HCT116 (cell line): Measurements from ENCODE around the gene SMARCA5. TPM values are rescaled to one million over a fixed set of nuclear protein-coding genes. Genes with fewer than 3 reads are reported as not detected.

Source experiments
- ATAC-seq: fragments of 200-7000 bp; cut with Tn5 transposase; 2 replicates; pipeline ENCODE4 v1.9.1; 2020; ENCODE audit warnings: mild to moderate bottlenecking, moderate library complexity
- BruUV-seq: library from RNA; stranded (reverse); fragments of 400-500 nt; replicated peaks from 2 replicates; lab custom pipeline; 2021; lab: Mats Ljungman, UMichigan
- CTCF ChIA-PET: fragments of 300-600 bp; sonication (Branson Sonifier 250); formaldehyde crosslinking; loops from one replicate; lab custom pipeline; 2021; ENCODE audit warnings: antibody characterized with exemption; lab: Charles Lee
- POLR2A ChIA-PET: fragments of 300-600, 350-600 bp; sonication (Branson Sonifier 250); formaldehyde crosslinking; loops from one replicate; lab custom pipeline; 2021; ENCODE audit warnings: antibody characterized with exemption; lab: Charles Lee
- RAD21 ChIA-PET, 2 experiments: fragments of 300-600 bp; sonication (Branson Sonifier 250); formaldehyde crosslinking; loops; one replicate each; lab custom pipeline; 2023; ENCODE audit warnings: low total read pairs in 2 of 2; ENCODE audit not compliant: uncharacterized antibody in 2 of 2, unreplicated experiment in 2 of 2, low non-redundant PET in 1 of 2; lab: Charles Lee
- DNase-seq: peaks from one replicate; pipeline ENCODE4 v3.0.0-alpha.2; 2010; ENCODE audit warnings: low read depth, low spot score
- H2AFZ ChIP-seq: fragments of 200-600 bp; shearing (Covaris generic), sonication (generic); 2 replicates; pipeline ENCODE4 v1.6.1; 2017; ENCODE audit warnings: low read depth, mixed run types, mixed read lengths, antibody characterized with exemption, low read length; ENCODE audit not compliant: poor library complexity, severe bottlenecking
- H3K27ac ChIP-seq: 2 replicates; pipeline ENCODE4 v1.5.1; 2012; ENCODE audit warnings: low read depth, low read length
- H3K27me3 ChIP-seq: fragments of 200-600 bp; sonication (generic); 2 replicates; pipeline ENCODE4 v1.6.1; 2016; ENCODE audit warnings: mixed run types, low read length, mixed read lengths; ENCODE audit not compliant: insufficient read depth
- H3K36me3 ChIP-seq, 2 experiments: fragments of 200-500 bp in 1 of 2; fragments of 200-600 bp in 1 of 2; sonication (Bioruptor generic) in 1 of 2; sonication (generic) in 1 of 2; 2 replicates each; pipeline versions ENCODE4 v1.5.1 to v1.6.1; 2014 to 2016; ENCODE audit warnings: low read length in 2 of 2, inconsistent platforms in 1 of 2, mixed read lengths in 1 of 2, mixed run types in 1 of 2; ENCODE audit not compliant: insufficient read depth in 2 of 2, control insufficient read depth in 1 of 2
- H3K4me1 ChIP-seq, 2 experiments: fragments of 200-600 bp in 1 of 2; sonication (generic) in 1 of 2; 2 replicates each; pipeline versions ENCODE4 v1.5.1 to v1.6.1; 2012 to 2017; ENCODE audit warnings: low read length in 2 of 2, inconsistent platforms in 1 of 2, mild to moderate bottlenecking in 1 of 2, mixed read lengths in 1 of 2, mixed run types in 1 of 2, moderate library complexity in 1 of 2; ENCODE audit not compliant: insufficient read depth in 2 of 2, control insufficient read depth in 1 of 2
- H3K4me2 ChIP-seq: fragments of 200-600 bp; sonication (generic); 2 replicates; pipeline ENCODE4 v1.6.1; 2017; ENCODE audit warnings: mixed run types, low read length, mixed read lengths
- H3K4me3 ChIP-seq, 2 experiments: fragments of 200-600 bp in 1 of 2; sonication (generic) in 1 of 2; replicated peaks in 1 of 2; 2 replicates each; pipeline ENCODE4 v1.5.1; 2011 to 2016; ENCODE audit warnings: low read length in 2 of 2, control low read depth in 1 of 2, low read depth in 1 of 2, mild to moderate bottlenecking in 1 of 2, mixed read lengths in 1 of 2, mixed run types in 1 of 2
- H3K79me2 ChIP-seq: fragments of 200-600 bp; sonication (generic); 2 replicates; pipeline ENCODE4 v1.6.1; 2017; ENCODE audit warnings: mild to moderate bottlenecking, mixed run types, low read length, moderate library complexity, mixed read lengths; ENCODE audit not compliant: insufficient read depth
- H3K9ac ChIP-seq: fragments of 200-600 bp; sonication (generic); 2 replicates; pipeline ENCODE4 v1.6.1; 2016; ENCODE audit warnings: low read length, mixed read lengths
- H3K9me2 ChIP-seq: fragments of 200-600 bp; sonication (generic), shearing (Covaris generic); 2 replicates; pipeline ENCODE4 v1.6.1; 2017; ENCODE audit warnings: mixed run types, mild to moderate bottlenecking, moderate library complexity; ENCODE audit not compliant: insufficient read depth
- H3K9me3 ChIP-seq, 2 experiments: fragments of 200-500 bp in 1 of 2; fragments of 200-600 bp in 1 of 2; sonication (Bioruptor generic) in 1 of 2; sonication (generic) in 1 of 2; 2 replicates each; pipeline ENCODE4 v1.6.1; 2014 to 2017; ENCODE audit warnings: low read length in 2 of 2, mixed read lengths in 2 of 2, inconsistent platforms in 1 of 2, low read depth in 1 of 2, mild to moderate bottlenecking in 1 of 2, mixed run types in 1 of 2, moderate library complexity in 1 of 2; ENCODE audit not compliant: control insufficient read depth in 1 of 2, insufficient read depth in 1 of 2
- H4K20me1 ChIP-seq: fragments of 200-600 bp; sonication (generic), shearing (Covaris generic); 2 replicates; pipeline ENCODE4 v1.6.1; 2017; ENCODE audit warnings: mixed run types, mild to moderate bottlenecking, moderate library complexity; ENCODE audit not compliant: insufficient read depth
- CBX3 ChIP-seq: IDR thresholded peaks from 2 replicates; pipeline ENCODE4 v1.6.1; 2012; ENCODE audit warnings: low read depth
- ELF1 ChIP-seq: IDR thresholded peaks from 2 replicates; pipeline ENCODE4 v1.6.1; 2012; ENCODE audit warnings: low read depth, borderline replicate concordance
- EZH2 ChIP-seq: fragments of 200-600 bp; sonication (generic); IDR thresholded peaks from 2 replicates; pipeline ENCODE4 v1.6.1; 2017; ENCODE audit warnings: antibody characterized with exemption, mixed run types
- EZH2phosphoT487 ChIP-seq: fragments of 200-600 bp; IDR thresholded peaks from 2 replicates; pipeline ENCODE4 v1.6.1; 2018; ENCODE audit warnings: antibody characterized with exemption, borderline replicate concordance
- FOSL1 ChIP-seq: IDR thresholded peaks from 2 replicates; pipeline ENCODE4 v1.6.1; 2012; ENCODE audit warnings: low read depth
- JUND ChIP-seq: IDR thresholded peaks from 2 replicates; pipeline ENCODE4 v1.6.1; 2012
- POLR2A ChIP-seq: IDR thresholded peaks from 2 replicates; pipeline ENCODE4 v1.7.0; 2011; ENCODE audit warnings: borderline replicate concordance; ENCODE audit not compliant: insufficient read depth, insufficient read length; ENCODE audit errors: extremely low read depth
- POLR2AphosphoS5 ChIP-seq: IDR thresholded peaks from 2 replicates; pipeline ENCODE4 v1.6.1; 2011; ENCODE audit warnings: mild to moderate bottlenecking, low read depth, low read length, moderate library complexity
- SIN3A ChIP-seq: IDR thresholded peaks from 2 replicates; pipeline ENCODE4 v1.6.1; 2012; ENCODE audit warnings: low read depth
- SP1 ChIP-seq: IDR thresholded peaks from 2 replicates; pipeline ENCODE4 v1.6.1; 2012; ENCODE audit warnings: low read depth
- TCF7L2 ChIP-seq: IDR thresholded peaks from 2 replicates; pipeline ENCODE4 v1.7.0; 2011; ENCODE audit warnings: borderline replicate concordance, inconsistent platforms; ENCODE audit not compliant: insufficient read depth, insufficient read length; ENCODE audit errors: extremely low read depth
- YY1 ChIP-seq: IDR thresholded peaks from 2 replicates; pipeline ENCODE4 v1.6.1; 2011; ENCODE audit warnings: low read length, low read depth, moderate library complexity, mild to moderate bottlenecking; ENCODE audit not compliant: insufficient replicate concordance; ENCODE audit errors: extremely low read depth
- ZFX ChIP-seq: fragments of 450-650 bp; IDR thresholded peaks from 2 replicates; pipeline ENCODE4 v1.6.1; 2017
- ZNF274 ChIP-seq: fragments of 200-500 bp; sonication (Bioruptor generic); IDR thresholded peaks from 2 replicates; pipeline ENCODE4 v1.6.1; 2014; ENCODE audit warnings: mild to moderate bottlenecking, low read depth, low read length, inconsistent platforms
- intact Hi-C: fragments of 100-400 bp; cut with micrococcal nuclease; formaldehyde crosslinking; loops from 2 replicates; pipeline ENCODE4 v1.10.0; 2022
- total RNA-seq: library from RNA; stranded (reverse); gene quantifications from one replicate; pipeline ENCODE4 v1.2.1, GENCODE V29; 2021; ENCODE audit not compliant: unreplicated experiment
- TF ChIP-seq, protein P1 (sequence below): IDR thresholded peaks from 2 replicates; pipeline ENCODE4 v1.6.1; 2011; ENCODE audit warnings: mild to moderate bottlenecking, low read length, moderate library complexity; ENCODE audit not compliant: insufficient replicate concordance; ENCODE audit errors: extremely low read depth
- TF ChIP-seq, protein P2 (sequence below): IDR thresholded peaks from 2 replicates; pipeline ENCODE4 v1.6.1; 2012
- TF ChIP-seq, protein P3 (sequence below): IDR thresholded peaks from 2 replicates; pipeline ENCODE4 v1.6.1; 2012
- TF ChIP-seq, protein P4 (sequence below), 3 experiments: fragments of 200-600 bp in 1 of 3; sonication (generic) in 1 of 3; IDR thresholded peaks in 2 of 3; conservative IDR thresholded peaks in 1 of 3; 2 replicates each; pipeline ENCODE4 v1.5.1; 2012 to 2017; ENCODE audit warnings: low read depth in 2 of 3, low read length in 2 of 3, antibody characterized with exemption in 1 of 3, borderline replicate concordance in 1 of 3, control low read depth in 1 of 3, mild to moderate bottlenecking in 1 of 3, mixed read lengths in 1 of 3, mixed run types in 1 of 3, moderate library complexity in 1 of 3; ENCODE audit not compliant: insufficient read depth in 1 of 3

The SMARCA5 gene
- total RNA-seq, 1 experiment from 2014 or later: 61.2 TPM

DNA sequence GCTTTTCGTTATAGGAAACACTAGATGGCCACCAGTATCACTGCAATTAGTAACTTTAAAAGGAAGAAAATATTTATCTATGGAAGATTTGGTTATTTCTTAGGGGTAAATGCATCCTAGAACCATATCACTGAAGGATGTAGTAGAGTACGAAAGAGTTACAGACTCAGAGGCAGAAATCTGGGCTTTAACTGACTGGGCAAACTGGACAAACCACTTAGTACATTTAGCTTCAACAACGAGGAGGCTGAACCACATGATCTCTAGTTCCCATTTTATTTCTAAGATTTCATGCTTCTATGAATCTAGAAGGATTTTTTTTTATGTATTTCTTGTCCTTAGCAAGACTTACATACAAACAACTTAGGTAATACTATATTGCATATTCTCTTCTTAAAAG is 93.0 kb downstream of the SMARCA5 start:
- H3K9me3 ChIP-seq: no peaks in the 10 kb centered on the region
- no peak overlapping the region for H3K4me2 ChIP-seq
- no peak overlapping the region for H3K27ac ChIP-seq
- ChIA-PET CTCF (no interaction called here), RAD21 (no interaction called here), POLR2A (no interaction called here)
- intact Hi-C loops: no loop called here
- no TSS peak for BruUV-seq
- no peak for TF ChIP-seq FOSL1
- TF ChIP-seq SP1: no peak
- TF ChIP-seq, protein P1, sequence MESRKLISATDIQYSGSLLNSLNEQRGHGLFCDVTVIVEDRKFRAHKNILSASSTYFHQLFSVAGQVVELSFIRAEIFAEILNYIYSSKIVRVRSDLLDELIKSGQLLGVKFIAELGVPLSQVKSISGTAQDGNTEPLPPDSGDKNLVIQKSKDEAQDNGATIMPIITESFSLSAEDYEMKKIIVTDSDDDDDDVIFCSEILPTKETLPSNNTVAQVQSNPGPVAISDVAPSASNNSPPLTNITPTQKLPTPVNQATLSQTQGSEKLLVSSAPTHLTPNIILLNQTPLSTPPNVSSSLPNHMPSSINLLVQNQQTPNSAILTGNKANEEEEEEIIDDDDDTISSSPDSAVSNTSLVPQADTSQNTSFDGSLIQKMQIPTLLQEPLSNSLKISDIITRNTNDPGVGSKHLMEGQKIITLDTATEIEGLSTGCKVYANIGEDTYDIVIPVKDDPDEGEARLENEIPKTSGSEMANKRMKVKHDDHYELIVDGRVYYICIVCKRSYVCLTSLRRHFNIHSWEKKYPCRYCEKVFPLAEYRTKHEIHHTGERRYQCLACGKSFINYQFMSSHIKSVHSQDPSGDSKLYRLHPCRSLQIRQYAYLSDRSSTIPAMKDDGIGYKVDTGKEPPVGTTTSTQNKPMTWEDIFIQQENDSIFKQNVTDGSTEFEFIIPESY: no peak
- TF ChIP-seq, protein P2, sequence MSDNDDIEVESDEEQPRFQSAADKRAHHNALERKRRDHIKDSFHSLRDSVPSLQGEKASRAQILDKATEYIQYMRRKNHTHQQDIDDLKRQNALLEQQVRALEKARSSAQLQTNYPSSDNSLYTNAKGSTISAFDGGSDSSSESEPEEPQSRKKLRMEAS: no peak
- TF ChIP-seq EZH2: no peak
- TF ChIP-seq POLR2A: no peak
- no peak for TF ChIP-seq POLR2AphosphoS5
- TF ChIP-seq CBX3: no peak
- TF ChIP-seq JUND: no peak
- TF ChIP-seq EZH2phosphoT487: no peak
- no peak for TF ChIP-seq YY1
- TF ChIP-seq ELF1: no peak
- TF ChIP-seq, protein P3, sequence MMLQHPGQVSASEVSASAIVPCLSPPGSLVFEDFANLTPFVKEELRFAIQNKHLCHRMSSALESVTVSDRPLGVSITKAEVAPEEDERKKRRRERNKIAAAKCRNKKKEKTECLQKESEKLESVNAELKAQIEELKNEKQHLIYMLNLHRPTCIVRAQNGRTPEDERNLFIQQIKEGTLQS: no peak
- TF ChIP-seq, protein P4, sequence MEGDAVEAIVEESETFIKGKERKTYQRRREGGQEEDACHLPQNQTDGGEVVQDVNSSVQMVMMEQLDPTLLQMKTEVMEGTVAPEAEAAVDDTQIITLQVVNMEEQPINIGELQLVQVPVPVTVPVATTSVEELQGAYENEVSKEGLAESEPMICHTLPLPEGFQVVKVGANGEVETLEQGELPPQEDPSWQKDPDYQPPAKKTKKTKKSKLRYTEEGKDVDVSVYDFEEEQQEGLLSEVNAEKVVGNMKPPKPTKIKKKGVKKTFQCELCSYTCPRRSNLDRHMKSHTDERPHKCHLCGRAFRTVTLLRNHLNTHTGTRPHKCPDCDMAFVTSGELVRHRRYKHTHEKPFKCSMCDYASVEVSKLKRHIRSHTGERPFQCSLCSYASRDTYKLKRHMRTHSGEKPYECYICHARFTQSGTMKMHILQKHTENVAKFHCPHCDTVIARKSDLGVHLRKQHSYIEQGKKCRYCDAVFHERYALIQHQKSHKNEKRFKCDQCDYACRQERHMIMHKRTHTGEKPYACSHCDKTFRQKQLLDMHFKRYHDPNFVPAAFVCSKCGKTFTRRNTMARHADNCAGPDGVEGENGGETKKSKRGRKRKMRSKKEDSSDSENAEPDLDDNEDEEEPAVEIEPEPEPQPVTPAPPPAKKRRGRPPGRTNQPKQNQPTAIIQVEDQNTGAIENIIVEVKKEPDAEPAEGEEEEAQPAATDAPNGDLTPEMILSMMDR (IDR thresholded peaks at IDR 0.05 in 2 of 3, conservative IDR thresholded peaks at IDR 0.05 in 1 of 3; ENCODE audit: borderline replicate concordance in 1 of 3, insufficient read depth in 1 of 3, low read depth in 2 of 3, low read length in 2 of 3): no peak
- no peak for TF ChIP-seq SIN3A
- TF ChIP-seq ZFX: no peak
- no peak for TF ChIP-seq TCF7L2
- TF ChIP-seq ZNF274: no peak
- no peak overlapping the region for H3K4me3 ChIP-seq
- DNase-seq (no peak), ATAC-seq (no peak)
- H3K9ac ChIP-seq: no peak overlapping the region
- no peak overlapping the region for H2AFZ ChIP-seq
- no peaks in the 10 kb centered on the region for H3K4me1 ChIP-seq
- H4K20me1 ChIP-seq: no peaks in the 10 kb centered on the region
- no peaks in the 10 kb centered on the region for H3K36me3 ChIP-seq
- H3K27me3 ChIP-seq: no peaks in the 10 kb centered on the region
- H3K79me2 ChIP-seq: no peaks in the 10 kb centered on the region
- H3K9me2 ChIP-seq: no peaks in the 10 kb centered on the region
